Stimulated activated CD4-positive, alpha-beta T cell treated with anti-CD3 and anti-CD28 coated beads, Interleukin-4, amount 100 ng/mL, for 1 hour (primary cell): ENCODE measurements around the gene TPP2.

Source experiments
- DNase-seq: peaks from one replicate; pipeline ENCODE4 v3.0.0-alpha.2; 2020

Gene TPP2

GRCh38 chr13:102658660-102659059, 61.9 kb downstream of the TPP2 start:
- no peak for DNase-seq

- no peak for DNase-seq
Observed at GRCh38 chr13:102659168-102659713, 62.5 kb downstream of the TPP2 start.

GRCh38 chr13:102667023-102667422, 70.2 kb downstream of the TPP2 start:
- no peak for DNase-seq

GRCh38 chr13:102667911-102668310, 71.1 kb downstream of the TPP2 start:
- no peak for DNase-seq

- no peak for DNase-seq
Observed at GRCh38 chr13:102670130-102670529, 73.3 kb downstream of the TPP2 start.

- no peak for DNase-seq
Observed at GRCh38 chr13:102675115-102675514, 78.3 kb downstream of the TPP2 start.

- DNase-seq = no peak
Observed at GRCh38 chr13:102677122-102677521, 80.3 kb downstream of the TPP2 start.

- no peak for DNase-seq
Observed at GRCh38 chr13:102678339-102679107, 81.7 kb downstream of the TPP2 start.

- no peak for DNase-seq
Observed at GRCh38 chr13:102679449-102680132, 82.8 kb downstream of the TPP2 start.

GRCh38 chr13:102680133-102680717, 83.4 kb downstream of the TPP2 start:
- DNase-seq = no peak

- no peak for DNase-seq
Observed at GRCh38 chr13:102680842-102681740, 84.3 kb downstream of the TPP2 start.

GRCh38 chr13:102682211-102682610, 85.4 kb downstream of the TPP2 start:
- no peak for DNase-seq

GRCh38 chr13:102682727-102683126, 85.9 kb downstream of the TPP2 start:
- no peak for DNase-seq

GRCh38 chr13:102683637-102684036, 86.9 kb downstream of the TPP2 start:
- no peak for DNase-seq

GRCh38 chr13:102686024-102686423, 89.2 kb downstream of the TPP2 start:
- no peak for DNase-seq

- no peak for DNase-seq
Observed at GRCh38 chr13:102687520-102687919, 90.7 kb downstream of the TPP2 start.

GRCh38 chr13:102688306-102688973, 91.7 kb downstream of the TPP2 start:
- no peak for DNase-seq

GRCh38 chr13:102690883-102691282, 94.1 kb downstream of the TPP2 start:
- DNase-seq = no peak

GRCh38 chr13:102692491-102692826, 95.7 kb downstream of the TPP2 start:
- DNase-seq = no peak

- DNase-seq = no peak
Observed at GRCh38 chr13:102693250-102693649, 96.5 kb downstream of the TPP2 start.

- no peak for DNase-seq
Observed at GRCh38 chr13:102693776-102694175, 97.0 kb downstream of the TPP2 start.

- DNase-seq = no peak
Observed at GRCh38 chr13:102694937-102695336, 98.2 kb downstream of the TPP2 start, which contains the start of gene METTL21C. Gene METTL21C (minus strand): TSS chr13:102695044. CDS start chr13:102694498, 546 bp downstream.
